Left cardiac atrium (tissue), 4 donors: ENCODE results near the gene LHCGR. TPM values are rescaled to one million over a fixed set of nuclear protein-coding genes. Genes with fewer than 3 reads are reported as not detected.

ENCODE experiments used
- ATAC-seq, 2 donors: fragments of 200-7000 bp; cut with Tn5 transposase; one replicate each; pipeline ENCODE4 v1.9.1; 2020; ENCODE audit warnings: mild to moderate bottlenecking in 2 of 2, moderate library complexity in 2 of 2
- DNase-seq: peaks from one replicate; pipeline ENCODE4 v3.0.0-alpha.2; 2020
- intact Hi-C, 2 donors: fragments of 100-400 bp; cut with DNase I; formaldehyde crosslinking; loops; one replicate each; pipeline versions ENCODE4 v1.14.1 to v1.15.1; 2022 to 2023
- total RNA-seq, 2 donors: library from RNA; stranded (reverse); fragmentation: NEBNext Ultra II Directional; extraction: Animal tissue kit (Norgen Biotek cat#: 25700); gene quantifications; one replicate each; pipeline ENCODE4 v1.2.1, GENCODE V29; 2021
- donor health status: DM: no; HTN: yes; CAD: no.
- donor health status: DM: no; HTN: yes; CAD: no; lungs with severe emphysema.
- donor health status: DM: yes; HTN: yes; CAD: no.
- donor health status: Dilated cardiomyopathy.

The LHCGR gene
- total RNA-seq, 2 donors from 2014 or later, result 0.26 to 0.44 TPM

DNA sequence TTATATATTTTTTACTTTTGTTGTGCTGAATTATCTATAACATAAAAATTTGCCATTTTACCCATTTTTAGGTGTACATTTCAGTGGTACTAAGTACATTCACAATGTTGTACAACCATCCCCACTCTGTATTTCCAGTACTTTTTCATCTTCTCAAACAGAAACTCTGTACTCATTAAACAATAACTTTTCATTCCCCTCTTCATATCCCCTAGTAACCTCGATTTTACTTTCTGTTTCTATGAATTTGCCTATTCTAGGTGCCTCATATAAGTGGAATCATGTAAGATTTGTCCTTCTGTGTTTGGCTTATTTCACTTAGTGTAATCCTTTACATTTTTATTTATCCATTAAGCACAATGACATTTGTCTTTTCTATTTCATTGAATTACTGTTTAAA lies 86.5 kb downstream of the LHCGR start:
- DNase-seq (no peak), ATAC-seq (no peak)
- intact Hi-C loops, result no loop called here

DNA sequence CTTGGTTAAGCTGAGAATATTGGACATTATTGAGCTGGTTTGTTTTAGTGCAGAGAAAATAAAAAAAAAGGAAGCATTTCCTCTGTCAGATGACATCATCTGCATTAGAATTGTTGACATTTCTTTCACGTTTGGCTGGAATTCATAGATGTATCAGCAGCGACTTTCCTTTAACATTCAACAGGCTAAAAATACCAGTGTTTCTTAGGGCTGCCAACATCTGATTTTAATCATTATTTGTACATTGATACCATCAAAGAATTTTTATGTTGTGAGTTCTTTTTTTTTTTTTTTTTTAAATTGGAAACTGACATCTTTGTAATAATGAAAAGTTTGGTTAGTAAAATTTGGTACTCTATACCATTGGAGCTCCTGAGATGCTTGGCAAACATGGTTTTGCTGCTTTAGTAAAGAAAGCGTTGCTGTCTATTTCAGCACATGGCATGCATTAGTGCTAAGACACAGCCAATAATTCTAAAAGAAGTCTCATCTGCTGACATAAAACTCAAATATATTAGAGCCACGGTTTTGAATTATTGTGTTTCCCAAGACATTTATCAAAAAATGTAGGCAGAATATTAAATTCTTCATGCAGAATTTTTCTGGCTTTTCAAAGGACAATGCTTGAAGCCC lies 104.2 kb downstream of the LHCGR start:
- ATAC-seq (no peak), DNase-seq (no peak)
- intact Hi-C loops, result no loop called here

DNA sequence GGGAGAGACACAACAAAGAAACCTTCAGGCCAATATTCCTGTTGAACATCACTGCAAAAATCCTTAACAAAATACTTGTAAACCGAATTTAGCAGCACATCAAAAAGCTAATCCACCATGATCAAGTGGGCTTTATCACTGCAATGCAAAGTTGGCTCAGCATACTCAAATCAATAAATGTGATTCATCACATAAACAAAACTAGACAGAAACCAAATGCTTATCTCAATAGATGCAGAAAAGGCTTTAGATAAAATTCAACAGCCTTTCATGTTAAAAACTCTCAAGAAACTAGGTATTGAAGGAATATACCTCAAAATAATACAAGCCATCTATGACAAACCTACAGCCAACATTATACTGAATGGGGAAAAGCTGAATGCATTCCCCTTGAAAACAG lies 117.3 kb downstream of the LHCGR start:
- intact Hi-C loops, result no loop called here
- DNase-seq, result no peak
- no peak for ATAC-seq

Other genes starting within 250 kb of the LHCGR start
- 10 to 100 TPM; 16.7 to 19.1 TPM for gene STON1, start 225.6 kb downstream of the LHCGR start, total RNA-seq
- not detected for gene GTF2A1L, start 137.9 kb downstream of the LHCGR start, total RNA-seq